ENCODE results near the gene MRPL39. TPM values are rescaled to one million over a fixed set of nuclear protein-coding genes. Genes with fewer than 3 reads are reported as not detected.

Gene MRPL39
- total and polyA plus RNA-seq, 7 donors: 15.3 to 53.6 (median 18.9) TPM

- H3K27me3 ChIP-seq: no peaks in the 10 kb centered on the region
- intact Hi-C loops (cut with DNase I): no loop called here
- no peak for TF ChIP-seq CTCF (IDR thresholded peaks at IDR 0.05)
- H3K27ac ChIP-seq: no peak overlapping the region
- peaks cover 0 to 6% (median 0%) of the 10 kb centered on the region in 4 donors for H3K36me3 ChIP-seq
- no peak for DNase-seq
- no peak overlapping the region for H3K4me3 ChIP-seq
- H3K4me1 ChIP-seq: peaks cover 0 to 8% (median 0%) of the 10 kb centered on the region in 4 donors
- 85% methylated on average over 1 of the region's 1 CpG for WGBS, 2 donors
- no peaks in the 10 kb centered on the region for H3K9me3 ChIP-seq
These were observed 35.6 kb downstream of the MRPL39 start for GRCh38 chr21:25571726-25572121.

DNA sequence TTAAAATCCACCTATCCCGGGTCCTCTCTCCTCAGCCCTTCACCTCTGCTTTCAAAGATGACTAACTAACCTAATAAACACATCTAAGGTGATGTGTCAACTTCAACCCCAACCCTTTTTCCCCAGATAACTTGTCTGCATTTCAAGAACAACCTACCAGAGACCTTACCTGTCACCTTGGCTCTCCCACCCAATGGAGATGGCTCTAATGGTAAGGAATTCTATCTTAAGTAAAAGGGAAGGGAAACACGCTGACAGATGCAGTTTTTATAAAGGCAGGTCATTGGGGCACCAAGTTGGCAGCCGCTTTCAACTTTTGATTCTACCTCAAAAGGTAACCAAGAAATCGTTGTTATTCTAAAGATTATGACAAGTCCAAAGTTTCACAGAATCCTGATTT, 37.6 kb downstream of the MRPL39 start:
- peaks cover 0 to 8% (median 0%) of the 10 kb centered on the region in 4 donors for H3K4me1 ChIP-seq
- H3K27me3 ChIP-seq: no peaks in the 10 kb centered on the region
- peaks cover 0 to 11% (median 0%) of the 10 kb centered on the region in 4 donors for H3K36me3 ChIP-seq
- WGBS, 2 donors: 89 to 90% methylated on average over 4 of the region's 4 CpGs
- no peak for DNase-seq
- H3K4me3 ChIP-seq: no peak overlapping the region
- intact Hi-C loops (cut with DNase I): no loop called here
- no peaks in the 10 kb centered on the region for H3K9me3 ChIP-seq
- TF ChIP-seq EP300 (IDR thresholded peaks at IDR 0.05): no peak
- TF ChIP-seq CTCF (IDR thresholded peaks at IDR 0.05): no peak
- TF ChIP-seq POLR2A (IDR thresholded peaks at IDR 0.05): no peak
- no peak for TF ChIP-seq POLR2AphosphoS5 (IDR thresholded peaks at IDR 0.05)
- no peak overlapping the region for H3K27ac ChIP-seq

GRCh38 chr21:25569084-25569483, 38.2 kb downstream of the MRPL39 start:
- DNase-seq: no peak
- Histone ChIP-seq H3K9me3 (no peaks in the 10 kb centered on the region), H3K36me3 (peaks cover 0 to 11% (median 0%) of the 10 kb centered on the region in 4 donors), H3K27me3 (no peaks in the 10 kb centered on the region), H3K4me1 (peaks cover 0 to 8% (median 0%) of the 10 kb centered on the region in 4 donors), H3K27ac (no peak overlapping the region), H3K4me3 (no peak overlapping the region)
- 78 to 94% methylated on average over 1 of the region's 1 CpG for WGBS, 2 donors
- intact Hi-C loops (cut with DNase I): no loop called here
- no peak for TF ChIP-seq CTCF (IDR thresholded peaks at IDR 0.05)
- TF ChIP-seq EP300 (IDR thresholded peaks at IDR 0.05): no peak
- TF ChIP-seq POLR2AphosphoS5 (IDR thresholded peaks at IDR 0.05): no peak
- TF ChIP-seq POLR2A (IDR thresholded peaks at IDR 0.05): no peak

DNA sequence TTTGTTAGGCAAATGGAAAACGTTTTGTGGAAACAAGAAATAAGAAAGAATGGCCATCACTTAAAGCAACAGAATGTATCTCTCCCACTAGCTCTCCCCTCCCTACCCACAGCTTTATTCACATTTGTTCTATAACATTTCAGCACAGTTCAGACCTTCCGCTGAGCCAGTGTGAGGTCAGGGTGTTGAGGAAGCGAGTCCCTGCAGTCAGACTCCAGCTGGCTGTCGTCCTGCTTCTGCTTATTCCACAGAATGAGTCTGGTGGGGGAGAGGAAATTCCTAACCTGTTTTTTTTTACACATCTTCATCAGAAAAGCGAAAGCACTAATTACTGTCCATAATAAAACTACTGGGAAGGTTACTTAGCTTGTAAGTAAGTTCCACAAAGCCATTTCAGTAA, 39.0 kb downstream of the MRPL39 start:
- Histone ChIP-seq H3K36me3 (peaks cover 0 to 11% (median 0%) of the 10 kb centered on the region in 4 donors), H3K4me1 (peaks cover 0 to 4% (median 0%) of the 10 kb centered on the region in 4 donors), H3K9me3 (no peaks in the 10 kb centered on the region), H3K27me3 (no peaks in the 10 kb centered on the region), H3K4me3 (no peak overlapping the region), H3K27ac (peak overlapping the region in 1 of 4 donors; percentile 0)
- DNase-seq: peak; percentile 77
- intact Hi-C loops (cut with DNase I): no loop called here
- 37 to 64% methylated on average over 5 of the region's 5 CpGs for WGBS, 2 donors
- no peak for TF ChIP-seq POLR2A (IDR thresholded peaks at IDR 0.05)
- no peak for TF ChIP-seq CTCF (IDR thresholded peaks at IDR 0.05)
- peak in 1 of 4 donors; percentile 9 for TF ChIP-seq POLR2AphosphoS5 (IDR thresholded peaks at IDR 0.05)
- no peak for TF ChIP-seq EP300 (IDR thresholded peaks at IDR 0.05)

DNA sequence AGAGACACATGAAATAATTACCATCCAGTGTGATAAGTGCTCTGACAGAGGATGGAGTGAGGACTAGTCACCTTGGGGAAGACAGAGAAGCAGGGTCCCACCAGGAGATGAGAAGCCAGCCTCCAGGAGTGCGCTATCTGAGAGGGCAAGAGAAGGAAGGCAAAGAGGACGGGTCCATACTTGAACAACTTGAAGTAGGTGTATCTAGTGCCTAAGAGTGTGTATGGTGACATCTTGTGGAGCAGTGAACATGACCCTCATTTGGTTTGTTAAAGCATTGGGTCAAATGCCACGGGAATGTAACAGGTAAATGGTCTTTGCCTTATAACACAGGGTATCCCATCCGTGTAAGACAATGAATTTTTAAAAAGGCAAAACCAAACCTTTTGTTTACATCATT, 39.8 kb downstream of the MRPL39 start:
- Histone ChIP-seq H3K27ac (peak overlapping the region in 1 of 4 donors; percentile 0), H3K9me3 (no peaks in the 10 kb centered on the region), H3K4me1 (peaks cover 0 to 7% (median 2%) of the 10 kb centered on the region in 4 donors), H3K4me3 (no peak overlapping the region), H3K36me3 (peaks cover 0 to 11% (median 0%) of the 10 kb centered on the region in 4 donors), H3K27me3 (no peaks in the 10 kb centered on the region)
- TF ChIP-seq EP300 (IDR thresholded peaks at IDR 0.05): no peak
- TF ChIP-seq POLR2A (IDR thresholded peaks at IDR 0.05): no peak
- no peak for TF ChIP-seq CTCF (IDR thresholded peaks at IDR 0.05)
- no peak for TF ChIP-seq POLR2AphosphoS5 (IDR thresholded peaks at IDR 0.05)
- 80 to 87% methylated on average over 4 of the region's 4 CpGs for WGBS, 2 donors
- intact Hi-C loops (cut with DNase I): no loop called here
- no peak for DNase-seq

Data from sigmoid colon (tissue), 7 donors.